DMS 273 (cell line): Measurements from ENCODE around the gene ZNF574.
A peak's percentile ranks its signal among the peaks of the same experiment; 100 is the strongest.

Source experiments
- DNase-seq: peaks from one replicate; lab custom pipeline; 2025; ENCODE audit not compliant: unreplicated experiment; lab: John Stamatoyannopoulos, UW

Gene ZNF574

GRCh38 chr19:42079886-42080763, 4.2 kb downstream of the ZNF574 start:
- DNase-seq = no peak

- no peak for DNase-seq
These were observed 4.9 kb downstream of the ZNF574 start for GRCh38 chr19:42080764-42081375.

- peak; percentile 74 for DNase-seq
These were observed 5.7 kb downstream of the ZNF574 start for GRCh38 chr19:42081584-42082203.

GRCh38 chr19:42083537-42083936, 7.6 kb downstream of the ZNF574 start:
- DNase-seq = no peak

- DNase-seq = no peak
These were observed 10.3 kb downstream of the ZNF574 start for GRCh38 chr19:42086188-42086736.

- no peak for DNase-seq
These were observed 11.0 kb downstream of the ZNF574 start for GRCh38 chr19:42086770-42087550.

GRCh38 chr19:42088471-42089190, 12.7 kb downstream of the ZNF574 start:
- no peak for DNase-seq

GRCh38 chr19:42089191-42089750, 13.3 kb downstream of the ZNF574 start:
- DNase-seq = no peak

GRCh38 chr19:42089772-42090171, 13.8 kb downstream of the ZNF574 start:
- DNase-seq = no peak

- DNase-seq = peak; percentile 74
These were observed 14.7 kb downstream of the ZNF574 start for GRCh38 chr19:42090672-42091071.

- no peak for DNase-seq
These were observed 15.3 kb downstream of the ZNF574 start for GRCh38 chr19:42091300-42091699.

GRCh38 chr19:42091742-42092141, 15.8 kb downstream of the ZNF574 start:
- peak; percentile 58 for DNase-seq

GRCh38 chr19:42092350-42092749, 16.4 kb downstream of the ZNF574 start:
- peak; percentile 83 for DNase-seq

- DNase-seq = no peak
These were observed 17.5 kb downstream of the ZNF574 start for GRCh38 chr19:42093505-42093904.

- peak; percentile 28 for DNase-seq
These were observed 18.0 kb downstream of the ZNF574 start for GRCh38 chr19:42093926-42094325.

GRCh38 chr19:42095142-42095813, 19.3 kb downstream of the ZNF574 start:
- no peak for DNase-seq

GRCh38 chr19:42095814-42096230, 19.9 kb downstream of the ZNF574 start:
- no peak for DNase-seq

GRCh38 chr19:42096255-42096837, 20.4 kb downstream of the ZNF574 start:
- DNase-seq = no peak

- no peak for DNase-seq
These were observed 21.5 kb downstream of the ZNF574 start for GRCh38 chr19:42097461-42097860.
